Measurements from ENCODE around the gene MUC7.
"Not testable (repeated sequence)": the region's sequence is repeated elsewhere in the genome, so short reads cannot be mapped to it uniquely, and the experiment has no call there.

Gene MUC7

DNA sequence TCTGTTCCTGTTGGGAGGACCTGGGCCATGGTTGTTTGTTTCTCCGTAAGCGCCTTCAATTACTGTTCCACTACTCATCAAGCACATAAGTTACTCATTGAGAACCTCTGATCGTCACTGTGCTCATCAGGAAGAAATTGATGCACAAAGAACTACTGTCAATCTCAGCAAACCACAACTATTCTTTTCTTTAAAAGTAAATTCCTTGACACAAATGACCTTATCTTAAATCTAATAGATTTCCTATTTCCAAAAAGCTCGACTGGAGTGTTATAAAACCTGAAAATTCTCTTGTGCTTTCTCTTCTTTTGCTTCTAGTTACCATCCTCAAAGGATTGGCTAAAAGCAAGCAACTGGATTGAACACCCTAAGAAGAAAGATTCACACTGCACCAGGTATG is at the start of gene MUC7:
MUC7 (plus strand) TSS at position 301 of the 400 bp plus-strand sequence. CDS start 1,825 bp downstream, outside the sequence.
- DNase-seq (ENCODE audit: low read depth) = no peak

DNA sequence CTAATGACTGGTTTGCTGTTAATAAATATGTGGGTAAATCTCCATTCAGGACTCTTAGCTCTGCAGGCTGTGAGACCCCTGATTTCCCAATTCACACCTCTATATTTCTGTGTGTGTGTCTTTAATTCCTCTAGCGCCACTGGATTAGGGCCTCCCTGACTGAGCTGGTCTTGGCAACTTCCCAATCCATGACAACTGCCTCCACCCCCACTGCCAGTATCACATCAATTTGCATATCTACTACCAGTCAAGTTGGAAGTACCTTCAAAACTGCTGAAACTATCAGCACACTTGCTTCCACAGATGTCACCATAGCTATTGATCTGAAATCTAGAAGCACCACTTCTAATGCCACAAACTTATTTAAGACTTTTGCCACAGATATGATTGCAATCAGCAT is 46.7 kb upstream of the MUC7 start:
- no peak for DNase-seq (ENCODE audit: low read depth)

DNA sequence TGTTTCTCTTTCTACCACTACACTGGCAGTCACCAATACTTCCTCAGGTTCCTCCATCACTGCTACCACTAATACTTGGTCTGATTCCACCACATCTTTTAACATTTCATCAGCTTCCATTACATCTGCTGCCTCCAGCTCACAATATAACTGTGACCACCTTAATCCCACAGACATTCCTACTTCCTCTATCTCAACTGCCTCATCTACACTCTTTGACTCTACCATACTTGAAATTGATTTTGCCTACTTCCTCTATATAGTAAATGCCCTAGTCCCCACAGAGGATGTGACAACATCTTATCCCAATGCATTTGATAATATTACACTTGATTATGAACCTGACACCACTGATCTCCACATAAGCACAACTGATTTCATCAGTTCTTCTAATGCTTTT is 45.2 kb upstream of the MUC7 start:
- no peak for DNase-seq (ENCODE audit: low read depth)

DNA sequence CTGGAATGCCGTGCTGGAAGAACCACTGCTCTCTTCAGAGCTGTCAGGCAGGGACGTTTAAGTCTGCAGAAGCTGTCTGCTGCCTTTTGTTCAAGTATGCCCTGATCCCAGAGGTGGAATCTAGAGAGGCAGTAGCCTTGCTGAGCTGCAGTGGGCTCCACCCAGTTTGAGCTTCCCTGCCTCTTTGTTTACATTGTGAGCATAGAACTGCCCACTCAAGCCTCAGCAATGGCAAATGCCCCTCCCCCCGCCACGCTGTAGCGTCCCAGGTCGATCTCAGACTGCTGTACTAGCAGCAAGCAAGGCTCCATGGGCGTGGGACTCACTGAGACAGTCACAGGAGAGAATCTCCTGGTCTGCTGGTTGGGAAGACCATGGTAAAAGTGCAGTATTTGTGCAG is 34.8 kb upstream of the MUC7 start:
- no peak for DNase-seq (ENCODE audit: low read depth)

DNA sequence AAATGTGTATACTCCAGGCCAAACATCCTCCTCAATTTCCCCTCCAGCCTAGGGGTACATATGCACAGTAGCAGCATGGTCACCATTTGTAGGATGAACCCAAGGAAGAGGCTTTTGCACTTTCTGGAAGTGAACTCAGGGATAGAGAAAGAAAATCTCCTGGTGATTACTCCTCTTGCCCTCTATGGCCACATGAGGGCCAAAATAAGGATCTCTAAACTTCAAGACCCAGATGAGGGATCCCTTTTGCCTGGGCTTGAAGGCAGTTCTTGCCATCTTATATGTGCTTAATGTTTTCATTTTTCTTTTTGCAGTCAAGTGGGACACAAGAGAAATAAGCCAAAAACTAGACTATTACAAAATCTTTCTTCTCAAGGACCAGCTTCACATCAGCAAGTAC is 29.5 kb upstream of the MUC7 start:
- DNase-seq (ENCODE audit: low read depth) = no peak

DNA sequence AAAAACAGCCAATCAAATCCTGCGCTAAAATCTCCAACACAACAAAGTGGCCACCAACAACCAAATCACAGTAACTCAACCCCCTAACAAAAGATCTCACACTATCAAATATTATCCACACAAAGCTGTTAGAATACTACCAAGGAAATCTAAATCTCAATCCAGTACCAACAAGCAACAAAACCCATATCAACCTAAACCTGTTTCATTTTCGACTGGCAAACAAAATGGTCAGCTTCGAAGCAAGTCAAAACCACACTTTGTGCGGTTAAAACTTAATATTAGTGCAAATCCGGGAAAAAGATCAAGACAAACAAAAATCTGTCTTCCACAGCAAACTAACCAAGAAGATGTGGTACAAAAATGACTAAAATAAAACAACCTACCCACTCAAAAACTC is 28.7 kb upstream of the MUC7 start:
- no peak for DNase-seq (ENCODE audit: low read depth)

DNA sequence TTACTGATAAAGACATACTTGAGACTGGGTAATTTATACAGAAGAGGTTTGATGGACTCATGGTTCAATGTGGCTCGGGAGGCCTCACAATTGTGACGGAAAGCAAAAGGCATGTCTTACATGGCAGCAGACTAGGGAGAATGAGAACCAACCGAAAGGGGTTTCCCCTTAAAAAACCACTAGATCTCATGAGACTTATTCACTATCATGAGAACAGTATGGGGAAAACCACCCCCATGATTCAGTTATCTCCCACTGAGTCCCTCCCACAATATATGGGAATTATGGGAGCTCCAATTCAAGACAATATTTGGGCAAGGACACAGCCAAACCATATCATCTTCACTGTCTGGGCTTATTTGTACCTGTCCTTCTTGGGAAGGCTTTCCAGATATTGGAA is 22.8 kb upstream of the MUC7 start:
- DNase-seq (ENCODE audit: low read depth) = no peak

DNA sequence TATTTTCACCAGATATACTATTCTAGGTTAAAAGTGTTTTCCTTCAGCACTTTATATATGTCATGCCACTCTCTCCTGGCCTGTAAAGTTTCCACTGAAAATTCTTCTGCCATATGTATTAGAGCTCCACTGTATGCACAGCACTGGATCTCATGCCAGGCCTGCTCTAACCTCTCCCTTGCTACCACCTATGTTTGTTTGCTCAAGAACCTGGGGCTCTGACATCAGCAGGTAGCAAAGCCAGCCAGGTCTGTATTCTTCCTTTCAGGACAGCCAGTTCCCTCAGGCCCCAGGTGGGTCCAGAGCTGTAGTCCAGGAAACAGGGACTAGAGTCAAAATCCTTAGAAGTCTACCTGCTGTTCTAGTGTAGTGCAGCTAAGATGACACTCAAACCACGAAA is 19.1 kb upstream of the MUC7 start:
- DNase-seq (ENCODE audit: low read depth) = no peak

DNA sequence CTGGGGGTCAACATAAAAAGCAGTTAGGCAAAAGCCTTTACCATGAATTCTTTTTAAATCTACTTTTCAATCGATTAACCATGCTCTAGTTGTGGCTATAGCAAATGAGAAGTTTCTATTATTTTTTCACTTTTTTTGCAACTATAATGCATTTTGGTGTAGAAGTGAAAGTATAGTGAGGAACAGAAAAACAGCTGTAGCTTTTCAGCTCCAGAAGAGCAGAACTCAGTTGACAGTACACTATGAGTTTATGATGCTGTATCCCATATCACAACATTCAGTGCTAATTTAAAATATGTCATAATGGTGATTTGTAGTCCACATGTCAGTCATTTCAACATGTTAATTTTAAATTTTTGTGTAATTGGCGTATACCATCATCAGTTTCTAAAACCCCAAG is 8.7 kb upstream of the MUC7 start:
- no peak for DNase-seq (ENCODE audit: low read depth)

DNA sequence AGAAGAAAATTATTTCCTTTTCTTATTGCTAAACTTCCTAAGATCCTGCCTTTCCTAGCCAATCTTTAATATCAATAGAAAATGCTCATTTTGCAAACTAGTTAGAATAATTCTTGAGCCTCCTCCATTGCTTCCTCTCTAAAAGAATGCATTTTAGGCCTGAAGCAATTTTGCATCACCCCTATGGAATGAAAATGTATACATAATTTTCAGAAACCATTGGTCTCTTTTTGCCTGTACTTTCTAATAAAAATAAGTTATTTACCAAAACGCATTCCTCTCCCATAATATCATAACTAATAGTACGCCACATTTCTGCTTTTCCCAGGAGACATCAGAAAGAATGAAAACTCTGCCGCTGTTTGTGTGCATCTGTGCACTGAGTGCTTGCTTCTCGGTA is 1.7 kb downstream of the MUC7 start:
- DNase-seq (ENCODE audit: low read depth) = no peak

DNA sequence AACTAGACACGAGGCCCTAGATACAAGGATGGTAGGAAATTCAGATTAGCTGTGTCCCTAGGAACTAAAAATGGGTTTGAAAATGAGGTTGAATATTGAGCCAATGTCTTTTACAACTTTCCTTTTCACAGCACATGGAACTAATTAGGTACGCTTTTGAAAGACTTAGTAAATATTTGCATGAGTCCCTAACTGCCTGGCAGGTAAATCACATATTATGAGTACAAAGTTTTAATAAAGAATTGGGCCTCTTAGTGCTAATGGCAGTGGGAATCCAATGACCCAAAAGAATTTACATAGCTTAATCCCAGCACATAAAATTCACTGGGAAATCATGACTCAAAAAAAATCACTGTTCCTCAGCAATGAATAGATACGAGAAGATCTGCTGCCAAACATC is 16.8 kb downstream of the MUC7 start:
- DNase-seq (ENCODE audit: low read depth) = no peak

DNA sequence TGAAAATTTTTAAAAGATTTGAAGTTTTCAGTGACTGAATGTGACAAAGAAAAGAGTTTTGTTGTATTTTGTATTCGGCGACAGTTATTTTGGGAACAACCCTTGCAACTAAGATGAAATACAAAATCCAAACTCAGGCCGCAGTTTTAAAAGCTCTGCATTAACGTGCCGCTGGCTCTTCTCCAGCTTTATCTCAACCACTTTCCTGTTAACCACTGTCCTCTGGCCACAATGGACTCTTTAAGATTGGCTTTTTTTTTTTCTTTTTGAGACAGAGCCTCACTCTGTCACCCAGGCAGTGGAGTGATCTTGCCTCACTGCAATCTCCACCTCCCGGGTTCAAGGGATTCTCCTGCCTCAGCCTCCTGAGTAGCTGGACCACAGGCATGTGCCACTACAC is 24.2 kb downstream of the MUC7 start:
- DNase-seq (ENCODE audit: low read depth) = no peak

DNA sequence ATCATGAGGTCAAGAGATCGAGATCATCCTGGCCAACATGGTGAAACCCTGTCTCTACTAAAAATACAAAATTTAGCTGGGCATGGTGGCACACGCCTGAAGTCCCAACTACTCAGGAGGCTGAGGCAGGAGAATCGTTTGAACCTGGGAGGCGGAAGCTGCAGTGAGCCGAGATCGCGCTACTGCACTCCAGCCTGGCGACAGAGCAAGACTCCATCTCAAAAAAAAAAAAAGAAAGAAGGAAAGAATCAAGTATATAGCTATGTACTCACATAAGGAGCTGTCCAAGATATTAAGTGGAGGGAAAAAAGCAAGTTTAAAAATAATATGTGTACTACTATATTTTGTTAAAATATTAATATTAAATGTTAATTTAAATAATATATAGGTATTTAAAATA is 29.8 kb downstream of the MUC7 start:
- not testable (repeated sequence) for DNase-seq (ENCODE audit: low read depth)

DNA sequence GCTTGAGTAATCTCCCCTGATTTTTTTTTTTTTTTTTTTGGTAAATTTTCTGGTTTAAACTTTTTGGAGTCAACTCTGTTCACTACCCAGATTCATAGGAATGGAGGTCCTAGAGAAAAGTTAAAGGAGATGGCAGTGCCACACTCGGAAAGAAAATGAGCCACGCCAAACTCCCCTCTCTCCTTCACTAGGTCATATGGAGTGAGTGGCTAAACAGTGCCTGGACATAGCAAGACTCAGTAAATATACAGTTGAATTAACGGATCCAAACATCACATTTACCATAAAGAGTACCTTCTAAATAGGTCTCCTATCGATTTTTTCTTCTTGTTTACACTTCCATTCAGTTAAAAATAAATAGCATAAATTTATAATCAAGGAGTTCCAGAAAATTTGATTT is 32.7 kb downstream of the MUC7 start:
- no peak for DNase-seq (ENCODE audit: low read depth)

DNA sequence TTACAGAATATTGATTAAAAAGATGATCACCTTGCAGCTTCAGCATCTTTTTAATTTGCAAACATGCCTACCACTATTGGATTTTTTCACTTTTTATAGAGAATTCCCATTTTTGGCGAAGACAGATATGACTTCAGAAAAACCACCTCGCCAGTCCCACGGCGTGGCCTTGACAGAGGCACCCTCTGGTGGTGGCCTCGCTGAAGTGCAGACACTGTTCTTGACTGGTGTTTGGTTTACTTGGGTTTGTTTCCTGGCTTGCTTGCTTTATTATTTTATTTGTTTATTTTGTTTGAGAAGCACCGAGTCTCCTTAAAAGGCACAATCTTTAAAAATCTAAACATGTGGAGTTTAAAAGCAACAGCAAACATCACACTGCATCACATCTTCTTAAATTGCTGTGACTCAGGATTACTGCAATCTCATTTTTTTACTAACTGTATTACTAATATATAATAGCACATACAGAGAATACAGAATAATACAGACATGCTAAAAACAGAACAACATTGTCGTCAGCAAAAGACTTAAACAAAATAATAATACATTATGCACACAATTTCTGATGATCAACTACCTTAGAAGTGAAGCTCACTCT is 33.3 kb downstream of the MUC7 start:
- no peak for DNase-seq (ENCODE audit: low read depth)

DNA sequence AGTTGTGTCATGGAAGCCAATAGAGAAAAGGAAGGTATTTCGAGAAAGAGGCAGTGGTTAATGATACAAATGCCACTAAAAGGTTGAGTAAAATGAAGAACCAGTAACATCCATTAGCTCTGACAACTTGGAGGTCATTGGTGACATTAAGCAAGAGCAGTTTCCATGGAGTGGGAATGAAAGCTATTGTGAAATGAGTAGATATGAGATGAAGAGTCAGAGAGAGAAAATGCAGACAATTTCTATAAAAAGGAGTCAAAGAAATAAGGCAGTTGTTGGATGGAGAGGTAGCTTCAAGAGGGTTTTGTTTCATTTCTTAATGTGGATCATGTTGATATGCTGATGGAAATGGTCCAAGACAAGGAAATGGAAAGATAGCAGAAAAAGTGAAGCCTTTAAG is 36.8 kb downstream of the MUC7 start:
- DNase-seq (ENCODE audit: low read depth) = no peak

DNA sequence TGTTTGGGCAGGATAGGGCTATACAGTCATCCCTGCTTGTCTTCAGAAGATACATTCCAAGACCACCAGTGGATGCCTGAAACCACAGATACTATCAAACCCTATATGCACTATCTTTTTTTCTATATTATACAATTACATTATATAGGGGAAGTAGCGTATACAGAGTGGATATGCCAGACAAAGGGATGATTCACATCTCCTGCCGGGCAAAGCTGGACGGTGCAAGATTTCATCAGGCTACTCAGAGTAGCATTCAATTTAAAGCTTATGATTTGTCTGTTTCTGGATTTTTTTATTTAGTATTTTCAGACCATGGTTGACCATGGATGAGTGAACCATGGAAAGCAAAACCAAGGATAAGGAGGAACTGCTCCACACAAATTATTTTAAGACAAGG is 39.4 kb downstream of the MUC7 start:
- DNase-seq (ENCODE audit: low read depth) = no peak

DNA sequence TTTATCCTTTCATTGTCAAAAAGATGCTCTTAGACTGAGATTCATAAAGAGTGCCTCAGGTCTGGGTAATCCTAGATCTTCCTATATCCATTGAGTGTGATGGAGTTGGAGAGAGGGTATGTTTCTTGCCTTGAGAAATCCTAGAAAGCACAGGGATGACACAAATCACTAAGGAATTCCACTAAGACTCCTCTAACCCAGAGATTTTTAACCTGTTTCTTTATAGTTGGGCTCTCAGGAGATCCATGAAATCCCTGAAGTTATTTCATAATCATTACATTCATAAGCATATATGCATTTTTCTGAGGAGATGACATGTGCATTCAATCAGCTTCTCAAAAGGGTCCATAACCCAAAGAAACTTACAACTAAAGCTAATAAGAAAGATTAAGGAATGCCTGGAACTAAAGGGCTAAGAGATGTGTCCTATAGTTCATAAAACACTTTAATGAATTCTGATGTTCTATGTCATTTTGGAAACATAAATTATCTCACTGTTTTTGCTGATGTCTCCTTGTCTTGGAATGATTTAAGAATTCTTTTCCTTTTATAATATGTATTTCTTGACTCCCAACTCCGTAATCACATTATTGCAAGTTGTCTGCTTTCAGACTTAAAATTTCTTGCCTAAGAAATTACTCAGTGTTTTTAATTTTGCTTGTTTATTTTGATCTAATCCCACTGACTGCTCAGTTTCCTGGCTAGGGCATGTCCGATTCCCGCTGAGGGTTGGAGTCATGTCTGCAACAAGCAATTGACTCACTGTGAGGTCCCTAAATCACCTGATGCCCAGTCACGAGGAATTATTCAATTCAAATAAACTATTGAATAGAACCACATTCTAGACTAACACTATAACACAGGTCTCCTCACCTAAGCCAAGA is 43.6 kb downstream of the MUC7 start:
- peak; percentile 51 for DNase-seq (ENCODE audit: low read depth)

DNA sequence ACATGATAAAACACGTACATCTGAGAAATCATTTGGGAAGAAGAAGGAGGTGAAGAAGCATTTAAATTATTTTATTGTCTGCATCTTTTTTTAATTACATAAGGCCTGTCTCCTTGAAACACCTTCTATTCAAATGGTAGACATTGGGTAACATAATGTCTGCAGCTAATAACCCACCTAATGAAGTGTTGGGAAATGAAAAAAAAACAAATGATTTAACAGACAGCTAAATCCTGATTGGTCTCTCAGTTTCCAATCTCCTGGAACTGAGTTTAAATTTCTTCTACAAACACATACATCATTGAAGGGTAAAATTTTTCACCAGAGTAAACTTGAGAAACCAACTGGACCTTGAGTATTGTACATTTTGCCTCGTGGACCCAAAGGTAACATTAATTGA is 46.3 kb downstream of the MUC7 start, which contains the start of gene AMTN:
AMTN (plus strand) TSS at position 301 of the 400 bp plus-strand sequence. CDS start 209 bp downstream, outside the sequence.
- DNase-seq (ENCODE audit: low read depth) = no peak

DNA sequence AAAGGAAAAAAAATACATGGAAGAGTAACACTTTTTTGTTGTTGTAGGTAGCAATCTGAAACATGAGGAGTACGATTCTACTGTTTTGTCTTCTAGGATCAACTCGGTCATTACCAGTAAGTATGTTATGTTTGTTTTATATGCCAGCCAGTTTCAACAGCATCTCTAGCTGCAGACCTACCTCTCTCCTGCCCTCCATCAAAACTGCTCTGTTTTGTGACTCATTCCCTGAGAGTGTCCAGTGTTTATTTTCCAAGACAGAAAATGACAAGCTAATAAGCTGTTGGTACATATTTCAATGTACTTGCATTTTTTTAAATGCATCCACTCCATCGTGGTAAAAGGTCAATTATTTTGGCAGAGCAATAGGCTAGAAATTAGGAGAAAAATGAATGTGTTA is 46.7 kb downstream of the MUC7 start:
- peak; percentile 20 for DNase-seq (ENCODE audit: low read depth)

DNA sequence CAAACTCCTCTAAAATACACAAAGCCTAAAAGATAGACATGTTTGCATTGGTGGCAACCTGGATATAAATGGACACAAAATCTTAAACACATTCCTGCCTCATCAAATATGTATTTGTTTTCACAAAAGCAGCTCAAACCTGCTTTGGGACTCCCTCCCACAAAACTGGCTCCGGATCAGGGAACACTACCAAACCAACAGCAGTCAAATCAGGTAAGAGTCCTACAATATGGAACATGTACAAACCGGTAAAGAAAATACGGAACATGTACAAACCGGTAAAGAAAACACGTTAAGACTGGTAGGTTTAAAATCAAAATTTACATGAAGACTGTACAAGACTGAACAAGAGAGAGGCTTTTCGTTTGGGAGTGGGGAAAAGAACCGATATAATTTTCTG is 50.6 kb downstream of the MUC7 start:
- DNase-seq (ENCODE audit: low read depth) = no peak

DNA sequence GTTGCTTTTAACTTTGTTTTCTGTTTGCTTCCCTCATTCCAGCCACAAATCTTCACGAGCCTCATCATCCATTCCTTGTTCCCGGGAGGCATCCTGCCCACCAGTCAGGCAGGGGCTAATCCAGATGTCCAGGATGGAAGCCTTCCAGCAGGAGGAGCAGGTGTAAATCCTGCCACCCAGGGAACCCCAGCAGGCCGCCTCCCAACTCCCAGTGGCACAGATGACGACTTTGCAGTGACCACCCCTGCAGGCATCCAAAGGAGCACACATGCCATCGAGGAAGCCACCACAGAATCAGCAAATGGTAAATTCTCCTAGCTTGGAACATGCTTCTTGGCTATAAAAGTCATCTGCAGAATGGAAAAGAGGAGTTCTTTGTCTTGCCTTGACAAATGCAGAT is 59.0 kb downstream of the MUC7 start:
- no peak for DNase-seq (ENCODE audit: low read depth)

DNA sequence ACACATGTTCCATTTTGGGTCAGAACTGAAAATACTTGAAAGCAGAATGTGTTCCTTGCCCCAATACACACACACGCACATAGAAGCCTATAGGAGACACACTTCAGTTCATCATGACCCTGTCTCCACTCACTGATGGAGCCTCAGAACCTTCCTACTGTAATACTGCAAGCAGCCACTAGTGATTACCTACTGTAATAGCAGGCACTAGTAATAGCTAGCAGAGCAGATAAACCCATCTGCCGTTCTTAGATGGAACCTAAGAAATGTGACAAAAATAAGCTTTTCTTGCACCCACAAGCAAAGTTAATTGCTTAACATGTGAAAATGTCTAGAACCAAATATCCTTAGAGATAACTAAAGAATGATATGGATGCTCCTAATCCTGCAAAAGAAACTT is 60.0 kb downstream of the MUC7 start:
- DNase-seq (ENCODE audit: low read depth) = no peak
